Measurements from ENCODE around the gene TSPEAR. TPM values are rescaled to one million over a fixed set of nuclear protein-coding genes. Genes with fewer than 3 reads are reported as not detected.

TSPEAR gene
- total RNA-seq, 2 donors from 2014 or later, result not detected

DNA sequence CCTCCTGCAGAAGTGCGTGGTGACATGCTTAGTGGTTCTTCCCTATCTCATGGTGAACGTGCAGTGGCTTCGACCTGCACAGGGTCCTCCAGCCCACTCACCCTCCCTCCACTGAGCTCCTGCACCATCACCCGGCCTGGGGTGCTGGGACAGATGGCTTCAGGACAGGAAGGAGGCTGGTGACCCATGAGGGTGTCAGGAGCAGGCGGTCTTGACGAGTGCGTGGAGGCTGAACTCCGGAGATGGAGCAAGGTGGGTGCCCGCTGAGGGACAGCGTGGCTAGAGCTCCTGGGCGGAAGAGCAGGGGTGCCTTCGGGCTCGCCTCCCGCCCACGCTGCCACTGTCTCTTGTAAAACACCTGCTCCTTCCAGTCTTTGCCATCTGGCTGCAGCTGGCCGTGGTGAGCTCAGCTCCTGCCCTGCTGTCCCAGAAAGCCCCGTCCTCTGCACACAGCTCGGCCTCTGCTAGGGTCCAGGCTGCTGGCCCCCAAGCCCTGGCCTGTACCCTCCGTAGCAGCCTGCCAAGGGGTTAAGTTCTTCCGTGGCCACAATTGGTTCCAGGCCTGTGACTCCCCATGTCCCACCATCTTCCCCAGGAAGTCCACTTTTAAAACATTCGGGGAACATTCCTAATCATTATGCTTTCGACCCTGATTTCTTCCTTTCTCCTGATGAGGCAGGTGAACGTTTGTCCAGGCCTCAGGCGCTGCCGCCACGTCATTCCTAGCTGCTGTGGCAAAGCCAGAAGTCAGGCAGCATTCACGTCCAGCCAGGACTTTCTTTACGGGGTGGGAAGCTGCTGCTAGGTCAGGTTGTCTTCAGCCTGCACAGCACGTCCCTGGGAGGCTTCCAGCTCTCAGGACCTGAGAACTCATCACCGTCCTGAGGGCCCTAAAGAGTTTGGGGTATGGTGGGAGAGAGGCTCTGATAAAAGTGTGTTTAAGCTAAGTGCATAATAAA is 179.5 kb downstream of the TSPEAR start:
- TF ChIP-seq, protein P1, sequence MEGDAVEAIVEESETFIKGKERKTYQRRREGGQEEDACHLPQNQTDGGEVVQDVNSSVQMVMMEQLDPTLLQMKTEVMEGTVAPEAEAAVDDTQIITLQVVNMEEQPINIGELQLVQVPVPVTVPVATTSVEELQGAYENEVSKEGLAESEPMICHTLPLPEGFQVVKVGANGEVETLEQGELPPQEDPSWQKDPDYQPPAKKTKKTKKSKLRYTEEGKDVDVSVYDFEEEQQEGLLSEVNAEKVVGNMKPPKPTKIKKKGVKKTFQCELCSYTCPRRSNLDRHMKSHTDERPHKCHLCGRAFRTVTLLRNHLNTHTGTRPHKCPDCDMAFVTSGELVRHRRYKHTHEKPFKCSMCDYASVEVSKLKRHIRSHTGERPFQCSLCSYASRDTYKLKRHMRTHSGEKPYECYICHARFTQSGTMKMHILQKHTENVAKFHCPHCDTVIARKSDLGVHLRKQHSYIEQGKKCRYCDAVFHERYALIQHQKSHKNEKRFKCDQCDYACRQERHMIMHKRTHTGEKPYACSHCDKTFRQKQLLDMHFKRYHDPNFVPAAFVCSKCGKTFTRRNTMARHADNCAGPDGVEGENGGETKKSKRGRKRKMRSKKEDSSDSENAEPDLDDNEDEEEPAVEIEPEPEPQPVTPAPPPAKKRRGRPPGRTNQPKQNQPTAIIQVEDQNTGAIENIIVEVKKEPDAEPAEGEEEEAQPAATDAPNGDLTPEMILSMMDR (IDR thresholded peaks at IDR 0.05), result no peak
- no peak for ATAC-seq (ENCODE audit: insufficient number of reproducible peaks, low FRiP score, low read depth)
- Histone ChIP-seq H3K4me1 (ENCODE audit: control insufficient read depth in 1 of 2, low read depth in 2 of 2) (no peaks in the 10 kb centered on the region), H3K36me3 (no peaks in the 10 kb centered on the region), H3K9me3 (no peaks in the 10 kb centered on the region), H3K4me3 (no peak overlapping the region), H3K27me3 (replicated peaks; ENCODE audit: insufficient read depth) (no peaks in the 10 kb centered on the region), H3K27ac (no peak overlapping the region)
- DNase-seq (ENCODE audit: low spot score), result no peak

DNA sequence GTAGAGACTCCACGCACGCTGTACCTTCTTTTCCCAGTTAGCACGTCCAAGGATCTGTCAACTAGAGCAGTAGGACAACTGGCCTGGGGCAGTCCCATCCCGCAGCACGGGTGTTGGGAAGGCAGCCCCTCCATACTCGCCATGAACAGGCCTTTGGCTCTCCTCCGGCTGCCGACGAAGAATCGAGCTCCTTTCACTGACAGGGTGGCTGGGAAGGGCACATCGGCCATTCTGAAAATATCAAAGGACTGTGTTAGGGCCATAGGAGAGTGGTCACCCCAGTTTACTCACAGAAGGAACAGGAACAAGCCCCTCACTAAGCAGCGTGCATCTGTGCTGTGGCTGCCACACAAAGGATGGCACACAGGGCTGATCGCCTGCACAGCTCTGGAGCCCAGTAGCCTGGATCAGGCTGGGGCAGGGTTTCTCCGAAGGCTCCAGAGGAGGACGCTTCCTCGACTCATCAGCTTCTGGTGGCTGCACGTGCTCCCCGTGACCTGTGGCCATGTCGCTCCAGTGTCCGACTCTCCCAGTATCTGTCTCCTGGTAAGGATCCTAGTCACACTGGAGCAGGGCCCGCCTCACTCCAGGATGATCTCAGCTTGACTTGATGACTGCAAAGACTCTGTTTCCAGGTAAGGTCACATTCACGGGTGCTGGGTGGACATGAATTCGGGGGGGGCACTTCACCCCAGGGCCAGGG is 180.3 kb downstream of the TSPEAR start:
- Histone ChIP-seq H3K27ac (no peak overlapping the region), H3K27me3 (replicated peaks; ENCODE audit: insufficient read depth) (no peaks in the 10 kb centered on the region), H3K36me3 (no peaks in the 10 kb centered on the region), H3K4me1 (ENCODE audit: control insufficient read depth in 1 of 2, low read depth in 2 of 2) (no peaks in the 10 kb centered on the region), H3K4me3 (no peak overlapping the region), H3K9me3 (no peaks in the 10 kb centered on the region)
- DNase-seq (ENCODE audit: low spot score) (no peak), ATAC-seq (ENCODE audit: insufficient number of reproducible peaks, low FRiP score, low read depth) (no peak)
- TF ChIP-seq, protein P1 (IDR thresholded peaks at IDR 0.05), result no peak

DNA sequence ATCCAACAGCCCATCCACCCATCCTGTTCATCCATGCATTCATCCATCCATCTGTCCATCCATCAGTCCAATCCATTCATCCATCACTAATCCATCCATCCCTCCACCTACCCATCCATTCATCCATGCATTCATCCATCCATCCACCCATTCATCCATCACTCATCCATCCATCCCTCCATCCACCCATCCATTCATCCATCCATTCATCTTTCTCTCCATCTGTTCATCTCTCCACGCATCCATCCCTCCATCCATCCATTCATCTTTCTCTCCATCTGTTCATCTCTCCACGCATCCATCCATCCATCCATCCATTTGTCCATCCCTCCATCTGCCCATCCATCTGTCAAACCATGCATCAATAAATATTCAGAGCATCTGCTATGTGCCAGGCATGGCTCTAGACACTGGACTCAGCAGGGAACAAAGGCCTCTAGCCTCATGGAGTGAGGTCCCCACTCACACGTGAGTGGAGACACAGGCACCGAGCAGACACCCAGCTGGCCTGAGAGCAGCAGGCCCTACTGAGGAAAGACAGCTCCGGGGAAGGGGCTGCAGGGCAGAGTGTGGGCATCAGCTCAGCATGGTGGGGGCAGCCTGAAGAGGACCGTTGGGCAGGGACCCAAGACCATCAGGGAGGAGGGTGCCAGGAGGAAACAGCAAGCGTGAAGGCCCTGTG is 181.0 kb downstream of the TSPEAR start:
- DNase-seq (ENCODE audit: low spot score) (no peak), ATAC-seq (ENCODE audit: insufficient number of reproducible peaks, low FRiP score, low read depth) (no peak)
- H3K9me3 ChIP-seq, result no peaks in the 10 kb centered on the region
- H3K4me3 ChIP-seq, result no peak overlapping the region
- H3K27me3 ChIP-seq (replicated peaks; ENCODE audit: insufficient read depth), result no peaks in the 10 kb centered on the region
- H3K4me1 ChIP-seq (ENCODE audit: control insufficient read depth in 1 of 2, low read depth in 2 of 2), result no peaks in the 10 kb centered on the region
- no peak overlapping the region for H3K27ac ChIP-seq
- TF ChIP-seq, protein P1 (IDR thresholded peaks at IDR 0.05), result no peak
- H3K36me3 ChIP-seq, result no peaks in the 10 kb centered on the region

DNA sequence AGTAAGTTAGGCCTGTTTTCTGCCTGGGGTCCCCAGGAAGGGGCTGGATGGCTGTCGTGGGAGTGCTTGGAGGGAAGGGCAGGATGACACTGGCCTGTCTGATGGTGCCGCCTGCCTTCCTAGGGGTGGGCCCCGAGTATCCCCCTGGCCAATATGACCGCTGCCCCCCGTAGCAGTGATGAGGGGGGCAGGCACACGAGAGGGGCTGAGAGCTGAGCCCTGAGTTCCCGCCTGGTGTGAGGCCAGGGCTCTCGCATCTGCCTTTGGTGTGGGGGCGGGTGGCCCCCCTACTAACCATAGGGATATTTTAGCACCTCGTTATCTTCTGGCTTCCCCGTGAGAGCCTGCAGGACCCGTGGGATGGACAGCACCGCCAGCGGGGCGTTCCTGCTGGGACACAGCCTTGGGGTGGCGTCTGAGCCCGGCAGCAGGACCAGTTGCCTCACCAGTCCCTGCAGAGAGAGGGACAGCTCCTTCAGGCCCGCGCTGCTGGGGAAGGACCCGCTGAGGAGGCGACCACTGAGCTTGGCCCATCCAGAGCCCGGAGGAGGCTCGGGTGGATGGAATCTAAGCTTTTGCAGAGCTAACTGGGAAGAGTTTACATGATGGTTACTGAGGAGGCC is 181.8 kb downstream of the TSPEAR start:
- TF ChIP-seq, protein P1 (IDR thresholded peaks at IDR 0.05), result no peak
- DNase-seq (ENCODE audit: low spot score) (no peak), ATAC-seq (ENCODE audit: insufficient number of reproducible peaks, low FRiP score, low read depth) (no peak)
- Histone ChIP-seq H3K4me1 (ENCODE audit: control insufficient read depth in 1 of 2, low read depth in 2 of 2) (no peaks in the 10 kb centered on the region), H3K36me3 (no peaks in the 10 kb centered on the region), H3K27me3 (replicated peaks; ENCODE audit: insufficient read depth) (no peaks in the 10 kb centered on the region), H3K27ac (no peak overlapping the region), H3K9me3 (no peaks in the 10 kb centered on the region), H3K4me3 (no peak overlapping the region)
